Measurements from ENCODE around the gene PHPT1.

The PHPT1 gene

GRCh38 chr9:136849960-136850865 lies 1.0 kb downstream of the PHPT1 start:
- DNase-seq: no peak

- DNase-seq: no peak
Measured at GRCh38 chr9:136850866-136851775, 1.9 kb downstream of the PHPT1 start.

GRCh38 chr9:136851941-136852663 lies 2.9 kb downstream of the PHPT1 start, which contains the start of gene MAMDC4:
MAMDC4 (plus strand) TSS chr9:136852346; CDS start chr9:136852417, 71 bp downstream.
- no peak for DNase-seq

- no peak for DNase-seq
Measured at GRCh38 chr9:136852664-136853595, 3.7 kb downstream of the PHPT1 start.

DNA sequence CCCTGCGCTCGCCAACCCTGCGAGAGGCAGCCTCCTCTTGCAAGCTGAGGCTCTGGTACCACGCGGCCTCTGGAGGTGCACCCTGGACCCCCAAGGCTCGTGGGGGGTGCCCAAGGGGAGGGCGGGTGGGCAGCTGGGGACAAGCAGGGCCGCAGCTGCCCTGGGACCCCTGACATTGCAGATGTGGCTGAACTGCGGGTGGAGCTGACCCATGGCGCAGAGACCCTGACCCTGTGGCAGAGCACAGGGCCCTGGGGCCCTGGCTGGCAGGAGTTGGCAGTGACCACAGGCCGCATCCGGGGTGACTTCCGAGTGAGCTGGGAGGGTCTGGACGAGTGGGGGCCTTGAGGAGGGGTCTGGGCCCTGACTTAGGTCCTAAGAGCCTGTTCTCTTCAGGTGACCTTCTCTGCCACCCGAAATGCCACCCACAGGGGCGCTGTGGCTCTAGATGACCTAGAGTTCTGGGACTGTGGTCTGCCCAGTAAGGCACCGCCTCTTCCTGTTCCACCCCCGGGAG lies 4.4 kb downstream of the PHPT1 start:
- no peak for DNase-seq

DNA sequence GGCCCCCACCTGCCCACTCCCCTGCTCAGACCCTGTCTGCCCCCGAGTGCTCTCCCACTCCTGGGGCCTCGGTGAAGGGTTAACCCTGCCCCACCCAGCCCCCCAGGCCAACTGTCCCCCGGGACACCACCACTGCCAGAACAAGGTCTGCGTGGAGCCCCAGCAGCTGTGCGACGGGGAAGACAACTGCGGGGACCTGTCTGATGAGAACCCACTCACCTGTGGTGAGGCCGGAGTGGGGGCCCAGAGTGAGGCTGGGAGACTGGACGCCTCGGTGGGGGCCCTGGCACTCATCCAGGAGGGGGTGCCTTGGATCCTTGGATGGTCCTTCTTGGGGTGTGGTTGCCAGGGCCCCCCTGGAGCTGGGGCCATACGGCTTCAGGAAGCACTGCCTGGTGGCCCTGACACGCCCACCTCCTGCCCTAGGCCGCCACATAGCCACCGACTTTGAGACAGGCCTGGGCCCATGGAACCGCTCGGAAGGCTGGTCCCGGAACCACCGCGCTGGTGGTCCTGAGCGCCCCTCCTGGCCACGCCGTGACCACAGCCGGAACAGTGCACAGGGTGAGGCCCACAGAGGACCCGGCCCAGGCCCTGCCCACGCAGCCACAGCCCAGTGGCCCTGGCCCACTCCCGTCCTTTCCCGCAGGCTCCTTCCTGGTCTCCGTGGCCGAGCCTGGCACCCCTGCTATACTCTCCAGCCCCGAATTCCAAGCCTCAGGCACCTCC lies 5.1 kb downstream of the PHPT1 start:
- DNase-seq: no peak

DNA sequence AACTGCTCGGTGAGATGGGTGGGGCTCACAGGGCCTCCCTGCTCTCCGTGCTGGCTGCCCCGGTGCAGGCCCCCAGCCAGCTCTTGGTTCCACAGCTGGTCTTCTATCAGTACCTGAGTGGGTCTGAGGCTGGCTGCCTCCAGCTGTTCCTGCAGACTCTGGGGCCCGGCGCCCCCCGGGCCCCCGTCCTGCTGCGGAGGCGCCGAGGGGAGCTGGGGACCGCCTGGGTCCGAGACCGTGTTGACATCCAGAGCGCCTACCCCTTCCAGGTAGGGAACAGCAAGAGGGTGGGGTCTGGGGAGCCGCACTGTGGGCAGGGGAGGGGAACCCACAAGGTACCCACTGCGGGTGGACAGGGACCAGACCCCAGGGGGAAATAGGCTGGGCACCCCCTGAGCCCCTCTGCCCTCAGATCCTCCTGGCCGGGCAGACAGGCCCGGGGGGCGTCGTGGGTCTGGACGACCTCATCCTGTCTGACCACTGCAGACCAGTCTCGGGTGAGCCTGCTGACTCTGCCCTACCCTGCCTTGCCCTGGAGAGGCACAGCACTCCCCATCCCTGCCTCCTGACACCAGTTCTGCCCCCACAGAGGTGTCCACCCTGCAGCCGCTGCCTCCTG lies 5.7 kb downstream of the PHPT1 start:
- no peak for DNase-seq

- no peak for DNase-seq
Measured at GRCh38 chr9:136855461-136856078, 6.4 kb downstream of the PHPT1 start.

- DNase-seq: no peak
Measured at GRCh38 chr9:136856079-136856476, 6.9 kb downstream of the PHPT1 start.

- DNase-seq: no peak
Measured at GRCh38 chr9:136856541-136857141, 7.4 kb downstream of the PHPT1 start.

- no peak for DNase-seq
Measured at GRCh38 chr9:136857166-136857565, 8.0 kb downstream of the PHPT1 start.

DNA sequence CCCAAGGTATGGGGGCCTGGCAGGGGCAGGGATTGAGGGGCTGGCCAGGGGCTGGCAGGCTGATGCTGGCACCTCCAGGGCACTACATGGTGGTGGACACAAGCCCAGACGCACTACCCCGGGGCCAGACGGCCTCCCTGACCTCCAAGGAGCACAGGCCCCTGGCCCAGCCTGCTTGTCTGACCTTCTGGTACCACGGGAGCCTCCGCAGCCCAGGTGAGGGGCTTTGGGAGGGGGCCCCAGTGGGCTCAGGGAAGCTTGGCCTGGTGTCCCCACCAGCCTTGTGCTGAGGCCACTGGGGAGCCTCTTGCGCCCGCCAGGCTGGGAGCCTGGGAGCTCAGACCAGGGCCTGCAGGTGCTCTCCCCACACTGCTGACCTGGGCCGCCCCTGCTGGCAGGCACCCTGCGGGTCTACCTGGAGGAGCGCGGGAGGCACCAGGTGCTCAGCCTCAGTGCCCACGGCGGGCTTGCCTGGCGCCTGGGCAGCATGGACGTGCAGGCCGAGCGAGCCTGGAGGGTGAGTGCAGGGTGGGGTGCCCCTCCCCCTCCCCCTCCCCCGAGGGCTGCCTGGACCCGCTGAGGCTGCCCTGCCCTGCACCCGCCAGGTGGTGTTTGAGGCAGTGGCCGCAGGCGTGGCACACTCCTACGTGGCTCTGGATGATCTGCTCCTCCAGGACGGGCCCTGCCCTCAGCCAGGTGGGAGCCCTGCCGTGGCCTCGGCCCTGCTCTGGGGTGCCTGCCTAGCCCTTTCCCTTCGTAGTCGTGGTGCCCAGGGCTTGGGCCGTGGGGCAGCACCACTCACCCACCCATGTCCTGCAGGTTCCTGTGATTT lies 8.6 kb downstream of the PHPT1 start:
- DNase-seq: no peak

GRCh38 chr9:136858452-136858843 lies 9.2 kb downstream of the PHPT1 start:
- no peak for DNase-seq

- DNase-seq: no peak
Measured at GRCh38 chr9:136858844-136859757, 9.9 kb downstream of the PHPT1 start.

- no peak for DNase-seq
Measured at GRCh38 chr9:136860529-136860928, 11.3 kb downstream of the PHPT1 start.

DNA sequence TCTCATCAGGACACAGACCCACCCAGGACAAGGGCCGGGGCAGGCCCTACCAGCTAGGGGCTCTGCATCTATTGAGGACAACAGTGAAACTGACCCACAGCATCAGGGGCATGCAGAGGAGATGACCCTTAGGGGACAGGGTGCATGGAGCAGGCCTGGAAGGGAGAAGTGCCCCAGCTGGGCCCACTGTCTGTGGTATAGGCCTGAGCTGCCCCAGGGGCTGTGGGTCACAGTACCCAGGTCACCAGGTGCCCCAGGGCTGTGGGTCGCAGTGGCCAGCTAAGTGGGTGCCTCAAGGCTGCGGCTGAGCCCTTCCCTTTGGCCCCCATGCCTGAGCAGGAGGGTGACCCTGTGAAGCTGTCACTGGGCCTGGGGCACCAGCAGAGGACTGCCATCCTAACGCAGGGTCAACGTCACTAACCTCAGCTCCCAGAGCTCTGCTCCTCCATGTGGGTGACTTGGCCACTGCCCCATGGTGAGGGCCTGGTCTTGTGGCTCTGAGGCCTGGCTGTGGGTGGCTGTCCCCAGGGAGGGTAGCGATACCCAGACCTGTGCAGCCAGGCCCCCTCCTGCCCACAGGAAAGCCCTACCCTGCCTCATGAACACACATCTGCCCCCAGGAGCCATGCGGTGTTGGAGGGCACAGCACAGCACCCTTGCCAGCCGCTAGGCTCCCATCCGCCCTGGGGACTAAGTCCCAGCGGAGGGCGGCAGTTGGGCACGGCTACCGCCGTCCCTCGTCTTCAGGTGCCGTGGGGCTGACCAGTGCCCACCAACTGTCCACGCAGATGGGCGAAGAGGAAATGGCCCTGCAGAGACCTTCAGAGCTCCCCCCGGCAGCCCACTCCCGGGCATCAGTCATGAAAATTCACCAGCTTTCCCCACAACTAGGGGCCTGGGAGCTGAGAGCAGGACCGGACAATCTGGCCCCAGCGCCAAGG lies 12.0 kb downstream of the PHPT1 start:
- no peak for DNase-seq

Data from AML-193 (cell line).